K562 (cell line): ENCODE data around the gene BAIAP2L2. TPM values are rescaled to one million over a fixed set of nuclear protein-coding genes. Genes with fewer than 3 reads are reported as not detected.

Experiments
- ATAC-seq: fragments of 200-7000 bp; cut with Tn5 transposase; 3 replicates; pipeline ENCODE4 v1.9.1; 2020; ENCODE audit warnings: moderate library complexity
- BruUV-seq: library from RNA; stranded (reverse); fragments of 400-500 nt; replicated peaks from 2 replicates; lab custom pipeline; 2021; lab: Mats Ljungman, UMichigan
- CTCF ChIA-PET: fragments of 300-600 bp; formaldehyde crosslinking; extraction: SDS; loops from one replicate; lab custom pipeline; 2021; ENCODE audit warnings: low intra/inter-chr PET ratio; lab: Yijun Ruan, JAX
- POLR2A ChIA-PET: fragments of 300-600, 350-650 bp; sonication (Branson Sonifier 250); formaldehyde crosslinking; extraction: SDS; loops from one replicate; lab custom pipeline; 2021; ENCODE audit warnings: antibody characterized with exemption, inconsistent platforms; lab: Yijun Ruan, JAX
- DNase-seq, 4 experiments: peaks; one replicate each; pipeline versions ENCODE4 v3.0.0 to v3.0.0-alpha.2; 2011 to 2018; ENCODE audit warnings: low spot score in 3 of 4, mixed read lengths in 3 of 4; ENCODE audit errors: extremely low read depth in 1 of 4
- FAIRE-seq: peaks from 2 replicates; lab custom pipeline; 2011; peaks lifted over from hg19 to GRCh38; lab: Jason Lieb, UNC
- H2AFZ ChIP-seq: 2 replicates; pipeline ENCODE4 v1.6.0; 2011; ENCODE audit warnings: low read depth, low read length, control low read depth, inconsistent platforms
- H3K27ac ChIP-seq: fragments of 200-600 bp; 3 replicates; pipeline ENCODE4 v1.8.0; 2011; ENCODE audit warnings: low read depth, mild to moderate bottlenecking, control low read depth, inconsistent platforms, low read length, moderate library complexity, mixed read lengths; ENCODE audit errors: extremely low read depth
- H3K27me3 ChIP-seq, 2 experiments: fragments of 300-600 bp in 1 of 2; 2 replicates in 1 of 2; 3 replicates in 1 of 2; pipeline versions ENCODE4 v1.6.0 to v1.8.0; 2011; ENCODE audit warnings: inconsistent platforms in 2 of 2, low read length in 2 of 2, mild to moderate bottlenecking in 1 of 2, mixed read lengths in 1 of 2, moderate library complexity in 1 of 2; ENCODE audit not compliant: control insufficient read depth in 2 of 2, insufficient read depth in 2 of 2
- H3K36me3 ChIP-seq: fragments of 300-600 bp; 3 replicates; pipeline ENCODE4 v1.8.0; 2011; ENCODE audit warnings: mild to moderate bottlenecking, low read length, inconsistent platforms; ENCODE audit not compliant: control insufficient read depth, insufficient read depth
- H3K4me1 ChIP-seq, 2 experiments: fragments of 200-600 bp in 1 of 2; replicated peaks in 1 of 2; 2 replicates in 1 of 2; 3 replicates in 1 of 2; pipeline versions ENCODE4 v1.5.1 to v1.8.0; 2011; ENCODE audit warnings: inconsistent platforms in 2 of 2, low read length in 2 of 2, mild to moderate bottlenecking in 1 of 2, mixed read lengths in 1 of 2, moderate library complexity in 1 of 2; ENCODE audit not compliant: control insufficient read depth in 2 of 2, insufficient read depth in 2 of 2
- H3K4me2 ChIP-seq: 2 replicates; pipeline ENCODE4 v1.6.1; 2011; ENCODE audit warnings: low read length, control low read depth, inconsistent platforms, mixed read lengths; ENCODE audit not compliant: insufficient read depth
- H3K4me3 ChIP-seq: fragments of 200-600 bp; sonication (generic), shearing (Covaris generic); 2 replicates; pipeline ENCODE4 v1.5.1; 2016; ENCODE audit warnings: control low read depth, inconsistent platforms
- H3K79me2 ChIP-seq: fragments of 200-600 bp; 3 replicates; pipeline ENCODE4 v1.8.0; 2011; ENCODE audit warnings: low read length, inconsistent platforms; ENCODE audit not compliant: control insufficient read depth, insufficient read depth
- H3K9ac ChIP-seq, 2 experiments: 2 replicates each; pipeline versions ENCODE4 v1.6.0 to v1.6.1; 2011; ENCODE audit warnings: low read depth in 2 of 2, low read length in 2 of 2, control low read depth in 1 of 2, inconsistent platforms in 1 of 2, mild to moderate bottlenecking in 1 of 2, mixed read lengths in 1 of 2; ENCODE audit not compliant: insufficient read depth in 1 of 2
- H3K9me1 ChIP-seq: one replicate; pipeline ENCODE4 v1.6.0; 2011; ENCODE audit warnings: inconsistent platforms, mild to moderate bottlenecking, low read length, moderate library complexity; ENCODE audit not compliant: control insufficient read depth, insufficient read depth
- H3K9me3 ChIP-seq: replicated peaks from 2 replicates; pipeline ENCODE4 v1.5.1; 2011; ENCODE audit warnings: low read depth, low read length, inconsistent platforms; ENCODE audit not compliant: control insufficient read depth, insufficient read depth
- H4K20me1 ChIP-seq: replicated peaks from 2 replicates; pipeline ENCODE4 v1.6.1; 2011; ENCODE audit warnings: low read length, inconsistent platforms, mixed read lengths; ENCODE audit not compliant: control insufficient read depth, insufficient read depth
- ATF3 ChIP-seq, 2 experiments: fragments of 450-650 bp in 1 of 2; sonication (generic) in 1 of 2; formaldehyde crosslinking in 1 of 2; IDR thresholded peaks in 1 of 2; conservative IDR thresholded peaks in 1 of 2; 2 replicates each; pipeline versions ENCODE4 v1.6.1 to v1.8.1; 2016 to 2023; ENCODE audit warnings: mild to moderate bottlenecking in 2 of 2, moderate library complexity in 2 of 2, inconsistent platforms in 1 of 2, missing genetic modification reagents in 1 of 2
- C11orf30 ChIP-seq: fragments of 450-650 bp; IDR thresholded peaks from 2 replicates; pipeline ENCODE4 v1.6.1; 2016; ENCODE audit warnings: low read depth, mild to moderate bottlenecking
- CHD2 ChIP-seq: IDR thresholded peaks from 2 replicates; pipeline ENCODE4 v1.6.1; 2011; ENCODE audit warnings: low read depth, low read length
- CTBP1 ChIP-seq: fragments of 450-650 bp; IDR thresholded peaks from 2 replicates; pipeline ENCODE4 v1.6.1; 2016; ENCODE audit warnings: borderline replicate concordance
- HES1 ChIP-seq: fragments of 450-650 bp; IDR thresholded peaks from 2 replicates; pipeline ENCODE4 v1.6.1; 2016; ENCODE audit warnings: low read depth, mild to moderate bottlenecking, moderate library complexity
- MXD1 ChIP-seq: fragments of 250-450 bp; sonication (Bioruptor Pico); IDR thresholded peaks from 2 replicates; pipeline ENCODE4 v1.8.0; 2021; ENCODE audit warnings: borderline replicate concordance, mild to moderate bottlenecking, moderate library complexity; ENCODE audit not compliant: poor library complexity, severe bottlenecking
- MYNN ChIP-seq, 2 experiments: sonication (generic); formaldehyde crosslinking in 1 of 2; IDR thresholded peaks; 2 replicates each; pipeline versions ENCODE4 v1.5.0 to v1.6.1; 2016 to 2020; ENCODE audit warnings: antibody characterized with exemption in 1 of 2, missing genetic modification reagents in 1 of 2
- PPARD ChIP-seq: fragments of 250-450 bp; sonication (Bioruptor Pico); IDR thresholded peaks from 2 replicates; pipeline ENCODE4 v1.8.0; 2022; ENCODE audit warnings: inconsistent platforms, mild to moderate bottlenecking, moderate library complexity
- RFX1 ChIP-seq: fragments of 450-650 bp; IDR thresholded peaks from 2 replicates; pipeline ENCODE4 v1.6.1; 2016; ENCODE audit warnings: mild to moderate bottlenecking, moderate library complexity
- SNAPC5 ChIP-seq: fragments of 250-450 bp; sonication (Bioruptor Pico); IDR thresholded peaks from 2 replicates; pipeline ENCODE4 v1.8.0; 2021; ENCODE audit warnings: moderate library complexity, mild to moderate bottlenecking, inconsistent platforms
- SREBF2 ChIP-seq: sonication (generic); formaldehyde crosslinking; IDR thresholded peaks from 2 replicates; pipeline ENCODE4 v1.4.0; 2020; ENCODE audit warnings: mild to moderate bottlenecking, missing genetic modification reagents
- TCF3 ChIP-seq: sonication (generic); formaldehyde crosslinking; IDR thresholded peaks from 2 replicates; pipeline ENCODE4 v1.4.0; 2020; ENCODE audit warnings: mild to moderate bottlenecking, missing genetic modification reagents
- TEAD4 ChIP-seq, 2 experiments: sonication (generic) in 1 of 2; formaldehyde crosslinking in 1 of 2; IDR thresholded peaks; 2 replicates each; pipeline versions ENCODE4 v1.6.1 to v1.8.0; 2012 to 2022; ENCODE audit warnings: borderline replicate concordance in 1 of 2, inconsistent platforms in 1 of 2, low read length in 1 of 2, mild to moderate bottlenecking in 1 of 2, missing genetic modification reagents in 1 of 2
- ZNF384 ChIP-seq: IDR thresholded peaks from 2 replicates; pipeline ENCODE4 v1.6.1; 2012; ENCODE audit warnings: low read depth, low read length, improper control_type of control experiment
- WGBS: fragments of 100-300 bp; shearing (Covaris generic); methylation state at CpG from one replicate; pipeline ENCODE4 v1.1.6; 2016; ENCODE audit warnings: low coverage, mixed read lengths; ENCODE audit not compliant: insufficient coverage; ENCODE audit errors: missing lambda C conversion rate; 5-methylcytosine and 5-hydroxymethylcytosine counted together
- in situ Hi-C: fragments of 300-500 bp; cut with MboI; formaldehyde crosslinking; loops from 4 replicates; pipeline ENCODE4 v1.15.0; 2018; ENCODE audit warnings: inconsistent platforms, mixed read lengths
- intact Hi-C: fragments of 100-400 bp; cut with micrococcal nuclease; formaldehyde crosslinking; loops from 2 replicates; pipeline ENCODE4 v1.14.2; 2022
- polyA plus RNA-seq, 8 experiments: library from polyadenylated mRNA; depleted of rRNA in 4 of 8; stranded (reverse) in 5 of 8; unstranded in 3 of 8; fragments of >200 nt; fragmentation: Nextera tagmentation in 2 of 8; fragmentation: Illumina TruSeq in 1 of 8; extraction: Ambion mirVana in 2 of 8; extraction: Trizol in 1 of 8; gene quantifications; 2 replicates each; pipeline versions ENCODE4 v1.2.1 to v1.2.3, GENCODE V29; 2011 to 2014; ENCODE audit warnings: inconsistent platforms in 1 of 8, missing spikeins in 1 of 8
- total RNA-seq, 7 experiments: library from RNA; depleted of rRNA in 6 of 7; stranded (reverse); fragments of >200 nt in 6 of 7; fragmentation: Illumina TruSeq in 2 of 7; extraction: Trizol in 2 of 7; gene quantifications; 2 replicates each; pipeline versions ENCODE4 v1.2.1 to v1.2.3, GENCODE V29; 2011 to 2021; ENCODE audit warnings: low replicate concordance in 1 of 7
- TF ChIP-seq, protein P1 (sequence below): fragments of 250-450 bp; sonication (Bioruptor Pico); IDR thresholded peaks from 2 replicates; pipeline ENCODE4 v1.8.0; 2021; ENCODE audit warnings: moderate library complexity, mild to moderate bottlenecking, inconsistent platforms

The BAIAP2L2 gene
- total and polyA plus RNA-seq, 9 of the 15 experiments (the other 6 are each of a cell fraction or from before 2014, with no cell fraction given) = 0.04 to 0.22 (median 0.07) TPM; not detected in 4

GRCh38 chr22:38067028-38067415 lies 43.5 kb downstream of the BAIAP2L2 start:
- Histone ChIP-seq H3K4me1 (peaks cover 0 to 10% of the 10 kb centered on the region in 2 experiments; a peak in 2 of 5 replicates), H3K4me2 (no peak overlapping the region), H3K36me3 (no peaks in the 10 kb centered on the region), H3K9ac (no peak overlapping the region; a peak in 1 of 4 replicates), H3K9me3 (no peaks in the 10 kb centered on the region), H4K20me1 (no peaks in the 10 kb centered on the region), H3K9me1 (no peaks in the 10 kb centered on the region), H2AFZ (no peak overlapping the region), H3K4me3 (no peak overlapping the region), H3K27me3 (no peaks in the 10 kb centered on the region), H3K27ac (no peak overlapping the region), H3K79me2 (no peaks in the 10 kb centered on the region)
- no TSS peak for BruUV-seq
- in situ Hi-C loops = loop anchor here (10.0 to 25.0 kb wide), 3 partner anchors 288 to 945 kb away; partner anchors contain the start of genes APOBEC3C and APOBEC3D
- no peak for DNase-seq
- no CpG with 5 or more reads among the region's 8 CpGs for WGBS
- ATAC-seq = no peak
- FAIRE-seq = no peak
- ChIA-PET CTCF (interaction anchor here (0.6 kb wide), 1 partner anchor 200 kb away, joined by 3 read pairs; no protein-coding TSS in a partner anchor), POLR2A (interaction anchor here (0.6 kb wide), 1 partner anchor 377 kb away, joined by 3 read pairs; no protein-coding TSS in a partner anchor)
- intact Hi-C loops = no loop called here
- TF ChIP-seq TEAD4 (IDR thresholded peaks at IDR 0.05; ENCODE audit: low read length) (no peak), TEAD4 (CRISPR knock-in tag; IDR thresholded peaks at IDR 0.05; ENCODE audit: borderline replicate concordance) (no peak), SREBF2 (no peak), SNAPC5 (CRISPR knock-in tag) (no peak), CHD2 (no peak), MXD1 (no peak), CTBP1 (no peak), ATF3 (IDR thresholded peaks at IDR 0.05) (no peak), ATF3 (CRISPR knock-in tag; conservative IDR thresholded peaks at IDR 0.05) (no peak), TCF3 (CRISPR knock-in tag) (no peak), C11orf30 (no peak), MYNN (IDR thresholded peaks at IDR 0.05) (no peak), MYNN (CRISPR knock-in tag; IDR thresholded peaks at IDR 0.05) (no peak), ZNF384 (no peak), RFX1 (no peak), HES1 (no peak), PPARD (CRISPR knock-in tag) (no peak)
- TF ChIP-seq, protein P1, sequence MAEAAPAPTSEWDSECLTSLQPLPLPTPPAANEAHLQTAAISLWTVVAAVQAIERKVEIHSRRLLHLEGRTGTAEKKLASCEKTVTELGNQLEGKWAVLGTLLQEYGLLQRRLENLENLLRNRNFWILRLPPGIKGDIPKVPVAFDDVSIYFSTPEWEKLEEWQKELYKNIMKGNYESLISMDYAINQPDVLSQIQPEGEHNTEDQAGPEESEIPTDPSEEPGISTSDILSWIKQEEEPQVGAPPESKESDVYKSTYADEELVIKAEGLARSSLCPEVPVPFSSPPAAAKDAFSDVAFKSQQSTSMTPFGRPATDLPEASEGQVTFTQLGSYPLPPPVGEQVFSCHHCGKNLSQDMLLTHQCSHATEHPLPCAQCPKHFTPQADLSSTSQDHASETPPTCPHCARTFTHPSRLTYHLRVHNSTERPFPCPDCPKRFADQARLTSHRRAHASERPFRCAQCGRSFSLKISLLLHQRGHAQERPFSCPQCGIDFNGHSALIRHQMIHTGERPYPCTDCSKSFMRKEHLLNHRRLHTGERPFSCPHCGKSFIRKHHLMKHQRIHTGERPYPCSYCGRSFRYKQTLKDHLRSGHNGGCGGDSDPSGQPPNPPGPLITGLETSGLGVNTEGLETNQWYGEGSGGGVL (CRISPR knock-in tag) = no peak
